ENCODE measurements around the gene TCP11L2.
"Not testable (repeated sequence)": the region's sequence is repeated elsewhere in the genome, so short reads cannot be mapped to it uniquely, and the experiment has no call there.

The TCP11L2 gene

DNA sequence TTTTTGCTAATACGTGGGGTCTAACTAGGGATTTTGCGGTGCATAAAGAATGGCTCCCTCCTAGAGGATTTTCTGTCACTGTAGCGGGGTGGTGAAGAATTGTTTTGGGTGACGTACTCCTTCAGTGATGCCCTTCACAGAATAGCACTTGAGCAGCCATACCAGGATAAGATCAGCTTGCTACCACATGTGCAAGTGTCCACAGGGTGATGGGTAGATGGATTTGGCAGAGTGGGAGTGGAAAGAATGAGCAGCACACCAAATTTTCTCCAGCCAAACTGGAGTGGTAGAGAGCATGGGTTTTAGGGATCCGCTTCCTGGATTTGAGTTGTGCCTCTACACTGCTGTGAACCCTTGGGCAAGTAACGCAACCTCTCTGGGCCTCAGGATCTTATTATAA lies 2.3 kb downstream of the TCP11L2 start:
- Histone ChIP-seq H3K27ac (ENCODE audit: low read length) (no peak overlapping the region), H3K9me3 (ENCODE audit: control insufficient read depth, insufficient read depth, low read length) (no peaks in the 10 kb centered on the region), H3K4me3 (ENCODE audit: low read length) (no peak overlapping the region), H3K27me3 (ENCODE audit: control insufficient read depth, insufficient read depth, low read length) (no peaks in the 10 kb centered on the region), H3K4me1 (ENCODE audit: control insufficient read depth, insufficient read depth, low read length) (no peaks in the 10 kb centered on the region), H3K36me3 (ENCODE audit: control insufficient read depth, insufficient read depth, low read length) (no peaks in the 10 kb centered on the region)
- no CpG with 5 or more reads among the region's 6 CpGs for WGBS (ENCODE audit: insufficient coverage, insufficient read length)
- no peak for DNase-seq (ENCODE audit: low read depth, low spot score)

DNA sequence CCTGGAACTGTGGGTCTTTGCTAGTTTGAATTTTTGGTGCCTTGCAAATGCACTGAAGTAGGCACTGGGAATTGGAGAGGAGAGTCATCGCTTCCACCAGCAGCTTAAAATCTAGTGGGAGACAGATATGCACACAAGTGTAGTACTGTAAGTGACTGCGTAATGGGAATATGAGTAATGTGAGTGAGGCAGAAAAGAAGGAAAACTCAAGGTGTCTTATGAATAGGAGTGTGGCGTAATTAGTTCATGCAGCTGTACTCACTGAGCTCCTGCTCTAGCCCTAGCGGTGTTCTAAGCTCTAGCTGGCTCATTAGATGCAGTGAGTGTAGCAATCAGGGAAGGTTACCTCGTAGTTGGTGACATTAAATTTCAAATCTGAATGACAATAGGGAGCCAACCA lies 2.8 kb downstream of the TCP11L2 start:
- H3K36me3 ChIP-seq (ENCODE audit: control insufficient read depth, insufficient read depth, low read length), result no peaks in the 10 kb centered on the region
- 100% methylated on average over 2 of the region's 5 CpGs for WGBS (ENCODE audit: insufficient coverage, insufficient read length)
- no peak for DNase-seq (ENCODE audit: low read depth, low spot score)
- H3K9me3 ChIP-seq (ENCODE audit: control insufficient read depth, insufficient read depth, low read length), result no peaks in the 10 kb centered on the region
- no peak overlapping the region for H3K27ac ChIP-seq (ENCODE audit: low read length)
- H3K27me3 ChIP-seq (ENCODE audit: control insufficient read depth, insufficient read depth, low read length), result no peaks in the 10 kb centered on the region
- no peak overlapping the region for H3K4me3 ChIP-seq (ENCODE audit: low read length)
- H3K4me1 ChIP-seq (ENCODE audit: control insufficient read depth, insufficient read depth, low read length), result no peaks in the 10 kb centered on the region

DNA sequence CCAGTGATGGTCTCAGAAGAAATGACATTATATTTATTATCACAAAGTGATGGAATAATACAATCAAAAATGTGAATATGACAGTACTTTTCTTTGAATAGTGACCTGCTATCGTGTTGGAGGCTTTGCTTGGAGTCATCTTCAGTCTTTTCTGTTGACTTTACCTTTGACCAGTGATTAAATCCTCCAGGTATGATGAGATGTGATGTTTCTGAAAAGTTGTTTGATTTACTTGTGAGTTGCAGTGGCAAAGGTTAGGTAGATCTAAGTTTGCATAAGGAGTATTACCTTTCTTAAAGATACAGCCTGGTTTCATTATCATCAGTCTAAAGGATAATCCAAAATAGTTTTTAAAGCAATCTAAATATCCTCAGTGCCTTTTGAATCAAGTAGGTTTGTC lies 4.6 kb downstream of the TCP11L2 start:
- Histone ChIP-seq H3K36me3 (ENCODE audit: control insufficient read depth, insufficient read depth, low read length) (no peaks in the 10 kb centered on the region), H3K27ac (ENCODE audit: low read length) (no peak overlapping the region), H3K4me3 (ENCODE audit: low read length) (no peak overlapping the region), H3K4me1 (ENCODE audit: control insufficient read depth, insufficient read depth, low read length) (no peaks in the 10 kb centered on the region), H3K9me3 (ENCODE audit: control insufficient read depth, insufficient read depth, low read length) (no peaks in the 10 kb centered on the region), H3K27me3 (ENCODE audit: control insufficient read depth, insufficient read depth, low read length) (no peaks in the 10 kb centered on the region)
- no CpG with 5 or more reads among the region's 1 CpG for WGBS (ENCODE audit: insufficient coverage, insufficient read length)
- no peak for DNase-seq (ENCODE audit: low read depth, low spot score)

DNA sequence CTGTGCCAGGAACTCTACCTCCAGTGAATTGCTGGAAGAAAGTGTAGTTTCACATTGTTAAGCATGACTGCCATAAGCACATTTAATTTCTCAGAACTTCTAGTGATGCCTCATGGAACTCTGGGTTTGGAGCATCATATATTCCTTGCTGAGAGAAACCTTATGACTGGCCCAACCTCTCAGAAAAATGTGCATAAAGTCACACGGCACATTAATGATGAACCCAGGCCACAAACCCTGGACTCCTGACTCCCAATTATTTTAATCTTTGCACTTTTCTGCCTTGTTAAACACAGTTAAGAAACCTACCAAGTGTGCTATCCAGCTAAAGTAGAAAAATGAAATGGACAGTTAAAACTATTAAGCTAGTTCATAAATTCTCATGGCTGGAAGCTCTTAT lies 5.6 kb downstream of the TCP11L2 start:
- Histone ChIP-seq H3K27me3 (ENCODE audit: control insufficient read depth, insufficient read depth, low read length) (no peaks in the 10 kb centered on the region), H3K27ac (ENCODE audit: low read length) (no peak overlapping the region), H3K36me3 (ENCODE audit: control insufficient read depth, insufficient read depth, low read length) (no peaks in the 10 kb centered on the region), H3K4me3 (ENCODE audit: low read length) (no peak overlapping the region), H3K4me1 (ENCODE audit: control insufficient read depth, insufficient read depth, low read length) (no peaks in the 10 kb centered on the region), H3K9me3 (ENCODE audit: control insufficient read depth, insufficient read depth, low read length) (no peaks in the 10 kb centered on the region)
- no CpG with 5 or more reads among the region's 1 CpG for WGBS (ENCODE audit: insufficient coverage, insufficient read length)
- no peak for DNase-seq (ENCODE audit: low read depth, low spot score)

DNA sequence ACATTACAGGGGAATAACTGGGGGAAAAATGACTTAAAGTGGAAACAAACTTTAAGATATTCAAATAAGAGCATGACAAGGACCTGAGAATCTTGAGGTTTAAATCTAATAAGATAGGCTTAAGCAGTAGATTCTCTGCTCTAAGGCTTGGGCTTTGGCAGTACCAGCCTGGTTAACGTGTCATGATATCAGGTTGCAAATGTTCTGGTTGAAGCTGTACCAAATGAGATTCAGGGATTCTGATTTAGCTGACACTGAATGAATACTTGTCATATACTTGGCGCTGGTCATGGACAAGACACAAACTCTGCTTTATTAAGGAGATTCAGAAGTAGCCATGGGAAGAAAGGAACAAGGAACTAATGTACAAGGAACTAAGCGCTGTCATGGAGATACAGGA lies 6.1 kb downstream of the TCP11L2 start:
- no peaks in the 10 kb centered on the region for H3K9me3 ChIP-seq (ENCODE audit: control insufficient read depth, insufficient read depth, low read length)
- no peak overlapping the region for H3K4me3 ChIP-seq (ENCODE audit: low read length)
- H3K27me3 ChIP-seq (ENCODE audit: control insufficient read depth, insufficient read depth, low read length), result no peaks in the 10 kb centered on the region
- H3K36me3 ChIP-seq (ENCODE audit: control insufficient read depth, insufficient read depth, low read length), result no peaks in the 10 kb centered on the region
- H3K27ac ChIP-seq (ENCODE audit: low read length), result no peak overlapping the region
- no peaks in the 10 kb centered on the region for H3K4me1 ChIP-seq (ENCODE audit: control insufficient read depth, insufficient read depth, low read length)
- no peak for DNase-seq (ENCODE audit: low read depth, low spot score)
- no CpG with 5 or more reads among the region's 3 CpGs for WGBS (ENCODE audit: insufficient coverage, insufficient read length)

DNA sequence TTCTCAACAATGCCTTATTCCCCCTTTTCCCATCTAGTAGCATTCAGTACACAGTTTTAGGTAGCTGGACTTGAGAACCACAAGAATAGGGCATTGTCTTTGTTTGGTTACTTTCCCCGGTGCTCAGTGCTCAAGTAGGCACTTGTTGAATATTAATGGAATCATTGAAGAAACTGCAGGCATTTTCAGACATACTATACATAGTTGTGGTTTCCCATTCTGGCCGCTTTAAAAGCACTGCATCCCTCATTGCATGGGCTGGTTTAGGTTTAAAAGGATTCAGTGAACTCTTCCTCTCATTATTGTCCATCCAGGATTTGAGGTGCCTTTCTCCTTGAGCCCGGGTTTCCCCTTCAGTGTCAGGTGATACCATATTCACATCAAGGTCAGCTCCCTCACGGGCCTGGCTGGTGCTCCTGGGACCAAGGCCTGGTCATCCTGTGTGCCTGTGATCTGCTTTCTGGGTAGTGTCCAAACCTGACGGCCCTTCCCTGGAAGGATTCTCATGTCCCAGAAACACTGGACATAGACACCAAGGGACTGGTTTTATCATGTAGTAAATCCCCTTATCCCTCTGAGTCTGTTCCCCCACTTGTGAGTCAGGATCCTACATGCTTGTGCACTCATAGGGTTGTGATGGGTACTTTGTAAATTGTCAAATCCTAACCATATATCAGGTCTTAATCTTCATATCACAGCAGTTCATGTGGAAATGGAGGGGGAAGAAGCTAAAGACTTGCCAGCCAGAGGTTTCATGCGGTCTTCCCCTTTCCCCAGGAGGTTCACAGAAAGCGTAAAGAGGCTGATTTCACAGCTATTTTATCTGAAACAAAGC lies 7.4 kb downstream of the TCP11L2 start:
- Histone ChIP-seq H3K27ac (ENCODE audit: low read length) (no peak overlapping the region), H3K4me1 (ENCODE audit: control insufficient read depth, insufficient read depth, low read length) (no peaks in the 10 kb centered on the region)
- no CpG with 5 or more reads among the region's 7 CpGs for WGBS (ENCODE audit: insufficient coverage, insufficient read length)

DNA sequence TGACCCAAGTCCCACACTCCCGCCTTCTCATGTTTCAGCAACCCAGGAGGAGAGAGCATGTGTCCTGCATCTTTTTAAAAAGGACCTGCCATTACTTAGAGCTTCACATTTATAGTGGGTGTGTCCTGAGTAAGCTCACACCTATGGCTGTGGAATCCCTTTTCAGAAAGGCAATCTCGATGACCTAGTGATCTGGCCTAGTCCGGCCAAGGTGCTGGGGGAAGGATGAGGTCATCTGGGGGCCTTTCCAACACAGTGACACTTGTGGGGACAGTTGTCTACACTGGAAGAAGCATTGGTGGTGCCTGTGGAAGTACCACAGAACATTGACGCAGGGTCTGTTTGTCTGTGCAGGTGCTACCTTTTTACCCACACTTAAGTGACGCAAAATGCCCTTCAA lies 8.2 kb downstream of the TCP11L2 start:
- no peak for DNase-seq (ENCODE audit: low read depth, low spot score)
- no peaks in the 10 kb centered on the region for H3K36me3 ChIP-seq (ENCODE audit: control insufficient read depth, insufficient read depth, low read length)
- WGBS (ENCODE audit: insufficient coverage, insufficient read length), result no CpG with 5 or more reads among the region's 5 CpGs
- no peaks in the 10 kb centered on the region for H3K9me3 ChIP-seq (ENCODE audit: control insufficient read depth, insufficient read depth, low read length)
- H3K4me3 ChIP-seq (ENCODE audit: low read length), result no peak overlapping the region
- no peaks in the 10 kb centered on the region for H3K4me1 ChIP-seq (ENCODE audit: control insufficient read depth, insufficient read depth, low read length)
- H3K27me3 ChIP-seq (ENCODE audit: control insufficient read depth, insufficient read depth, low read length), result no peaks in the 10 kb centered on the region
- H3K27ac ChIP-seq (ENCODE audit: low read length), result no peak overlapping the region

More for the DNA sequence above, 7.4 kb downstream of the TCP11L2 start:
- no peaks in the 10 kb centered on the region for H3K36me3 ChIP-seq (ENCODE audit: control insufficient read depth, insufficient read depth, low read length)
- H3K27me3 ChIP-seq (ENCODE audit: control insufficient read depth, insufficient read depth, low read length), result no peaks in the 10 kb centered on the region
- no peak for DNase-seq (ENCODE audit: low read depth, low spot score)
- H3K9me3 ChIP-seq (ENCODE audit: control insufficient read depth, insufficient read depth, low read length), result no peaks in the 10 kb centered on the region
- no peak overlapping the region for H3K4me3 ChIP-seq (ENCODE audit: low read length)

DNA sequence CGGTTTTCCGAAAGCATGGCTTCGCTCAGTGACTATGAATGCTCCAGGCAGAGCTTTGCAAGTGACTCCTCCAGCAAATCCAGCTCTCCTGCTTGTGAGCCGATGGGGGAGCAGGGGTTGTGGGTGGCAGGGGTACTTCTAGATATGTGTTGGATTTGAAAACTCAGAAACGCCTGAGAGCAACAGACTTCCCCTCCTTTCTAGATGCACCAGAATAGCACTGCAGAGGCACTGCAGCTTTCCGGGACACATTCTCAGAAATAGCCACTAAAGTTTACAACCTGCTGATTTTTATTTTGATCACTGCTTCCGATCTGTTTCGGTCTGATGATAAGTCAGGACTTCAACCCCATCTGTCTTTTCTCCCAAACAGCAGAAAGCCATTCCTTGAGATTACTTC lies 8.6 kb downstream of the TCP11L2 start:
- no CpG with 5 or more reads among the region's 8 CpGs for WGBS (ENCODE audit: insufficient coverage, insufficient read length)
- Histone ChIP-seq H3K4me3 (ENCODE audit: low read length) (no peak overlapping the region), H3K4me1 (ENCODE audit: control insufficient read depth, insufficient read depth, low read length) (no peaks in the 10 kb centered on the region), H3K36me3 (ENCODE audit: control insufficient read depth, insufficient read depth, low read length) (no peaks in the 10 kb centered on the region), H3K27me3 (ENCODE audit: control insufficient read depth, insufficient read depth, low read length) (no peaks in the 10 kb centered on the region), H3K27ac (ENCODE audit: low read length) (no peak overlapping the region), H3K9me3 (ENCODE audit: control insufficient read depth, insufficient read depth, low read length) (no peaks in the 10 kb centered on the region)
- DNase-seq (ENCODE audit: low read depth, low spot score), result no peak

DNA sequence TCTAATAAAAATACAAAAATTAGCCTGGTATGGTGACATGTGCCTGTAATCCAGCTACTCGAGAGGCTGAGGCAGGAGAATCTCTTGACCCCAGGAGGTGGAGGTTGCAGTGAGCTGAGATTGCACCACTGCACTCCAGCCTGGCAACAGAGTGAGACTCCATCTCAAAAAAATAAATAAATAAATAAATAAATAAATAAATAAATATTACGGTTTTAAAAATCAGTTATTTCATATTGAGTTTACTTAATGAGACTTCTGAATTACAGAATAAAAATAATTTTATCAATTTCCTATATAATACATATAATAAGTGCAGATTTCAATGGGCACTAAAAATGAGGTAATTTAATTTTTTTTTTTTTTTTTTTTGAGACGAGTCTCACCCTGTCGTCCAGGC lies 10.9 kb downstream of the TCP11L2 start:
- H3K4me1 ChIP-seq (ENCODE audit: control insufficient read depth, insufficient read depth, low read length); H3K27me3 ChIP-seq (ENCODE audit: control insufficient read depth, insufficient read depth, low read length); H3K36me3 ChIP-seq (ENCODE audit: control insufficient read depth, insufficient read depth, low read length); H3K9me3 ChIP-seq (ENCODE audit: control insufficient read depth, insufficient read depth, low read length); DNase-seq (ENCODE audit: low read depth, low spot score); H3K4me3 ChIP-seq (ENCODE audit: low read length); H3K27ac ChIP-seq (ENCODE audit: low read length): not testable (repeated sequence)
- no CpG with 5 or more reads among the region's 4 CpGs for WGBS (ENCODE audit: insufficient coverage, insufficient read length)

DNA sequence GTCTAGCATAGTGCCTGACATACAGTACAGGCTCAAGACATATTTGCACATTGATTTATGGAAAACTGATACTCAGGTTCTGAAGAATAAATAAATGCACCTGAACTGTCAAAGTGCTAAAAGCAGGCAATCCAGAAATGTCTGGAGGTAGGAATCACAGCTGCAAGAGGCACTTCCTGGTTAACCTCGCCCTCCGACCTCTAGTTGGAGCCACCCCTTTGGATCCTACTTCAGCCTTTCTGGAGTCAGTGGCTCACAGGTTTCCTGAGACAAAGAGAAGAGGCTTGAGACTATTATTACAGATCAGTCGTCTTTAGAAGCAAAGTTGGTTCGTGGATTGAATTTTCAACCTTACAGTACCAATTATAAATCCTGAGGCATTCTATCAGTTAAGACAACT lies 13.0 kb downstream of the TCP11L2 start:
- Histone ChIP-seq H3K9me3 (ENCODE audit: control insufficient read depth, insufficient read depth, low read length) (no peaks in the 10 kb centered on the region), H3K4me1 (ENCODE audit: control insufficient read depth, insufficient read depth, low read length) (no peaks in the 10 kb centered on the region), H3K27me3 (ENCODE audit: control insufficient read depth, insufficient read depth, low read length) (no peaks in the 10 kb centered on the region), H3K36me3 (ENCODE audit: control insufficient read depth, insufficient read depth, low read length) (no peaks in the 10 kb centered on the region), H3K27ac (ENCODE audit: low read length) (no peak overlapping the region), H3K4me3 (ENCODE audit: low read length) (no peak overlapping the region)
- no peak for DNase-seq (ENCODE audit: low read depth, low spot score)
- no CpG with 5 or more reads among the region's 4 CpGs for WGBS (ENCODE audit: insufficient coverage, insufficient read length)
